ENCODE measurements around the gene ESYT2.

- TF ChIP-seq, protein P1, sequence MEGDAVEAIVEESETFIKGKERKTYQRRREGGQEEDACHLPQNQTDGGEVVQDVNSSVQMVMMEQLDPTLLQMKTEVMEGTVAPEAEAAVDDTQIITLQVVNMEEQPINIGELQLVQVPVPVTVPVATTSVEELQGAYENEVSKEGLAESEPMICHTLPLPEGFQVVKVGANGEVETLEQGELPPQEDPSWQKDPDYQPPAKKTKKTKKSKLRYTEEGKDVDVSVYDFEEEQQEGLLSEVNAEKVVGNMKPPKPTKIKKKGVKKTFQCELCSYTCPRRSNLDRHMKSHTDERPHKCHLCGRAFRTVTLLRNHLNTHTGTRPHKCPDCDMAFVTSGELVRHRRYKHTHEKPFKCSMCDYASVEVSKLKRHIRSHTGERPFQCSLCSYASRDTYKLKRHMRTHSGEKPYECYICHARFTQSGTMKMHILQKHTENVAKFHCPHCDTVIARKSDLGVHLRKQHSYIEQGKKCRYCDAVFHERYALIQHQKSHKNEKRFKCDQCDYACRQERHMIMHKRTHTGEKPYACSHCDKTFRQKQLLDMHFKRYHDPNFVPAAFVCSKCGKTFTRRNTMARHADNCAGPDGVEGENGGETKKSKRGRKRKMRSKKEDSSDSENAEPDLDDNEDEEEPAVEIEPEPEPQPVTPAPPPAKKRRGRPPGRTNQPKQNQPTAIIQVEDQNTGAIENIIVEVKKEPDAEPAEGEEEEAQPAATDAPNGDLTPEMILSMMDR (IDR thresholded peaks at IDR 0.05): no peak
- no peak for TF ChIP-seq POLR2AphosphoS5 (IDR thresholded peaks at IDR 0.05)
Measured at GRCh38 chr7:158761945-158762344, 67.4 kb downstream of the ESYT2 start.
